Measurements from ENCODE around the gene ANKMY1.

ANKMY1 gene

DNA sequence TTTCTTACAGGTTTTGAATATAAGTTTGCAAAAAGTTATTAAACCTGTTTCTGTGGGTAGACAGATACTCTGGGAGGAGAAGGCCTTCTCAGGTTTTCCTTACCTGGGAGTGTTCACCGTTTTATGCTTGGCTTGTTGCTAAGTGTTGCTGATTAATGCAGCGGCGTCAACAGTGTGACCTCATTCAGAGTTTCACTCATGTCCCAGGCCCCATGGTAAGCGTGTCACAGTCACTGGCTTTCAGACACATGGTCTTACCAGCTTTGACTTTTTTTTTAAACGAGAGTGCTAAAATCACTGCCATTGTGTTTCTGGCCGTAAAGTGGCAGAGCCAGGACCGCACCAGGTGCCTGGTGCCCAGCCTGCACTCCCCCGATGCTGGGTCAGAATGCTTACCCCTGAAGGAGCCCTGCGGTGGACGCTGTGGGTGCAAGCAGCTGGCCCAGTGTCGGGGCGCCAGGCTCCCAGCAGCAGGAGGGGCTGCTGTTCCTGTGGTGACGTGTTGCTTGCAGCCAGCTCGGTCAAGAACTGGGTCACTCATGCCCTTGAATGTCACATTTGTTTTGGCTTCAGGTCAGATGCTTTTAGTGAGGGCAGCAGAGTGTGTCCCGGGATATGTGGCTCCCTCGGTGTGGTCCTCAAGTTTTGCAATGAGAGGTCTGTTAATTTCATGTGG is 32.2 kb upstream of the ANKMY1 start:
- Histone ChIP-seq H4K20me1 (ENCODE audit: insufficient read depth) (no peaks in the 10 kb centered on the region), H3K4me1 (ENCODE audit: low read depth, poor library complexity, severe bottlenecking) (peaks cover 10% of the 10 kb centered on the region), H3K27me3 (ENCODE audit: insufficient read depth, low read depth) (no peaks in the 10 kb centered on the region), H3K27ac (no peak overlapping the region), H3K4me3 (IDR thresholded peaks at IDR 0.05; ENCODE audit: insufficient read depth, low read depth, low read length) (no peak overlapping the region), H3K4me2 (no peak overlapping the region), H3K79me2 (ENCODE audit: insufficient read depth, low read depth) (peaks cover 27% of the 10 kb centered on the region), H3K36me3 (ENCODE audit: insufficient read depth) (no peaks in the 10 kb centered on the region), H3K9ac (no peak overlapping the region), H2AFZ (ENCODE audit: low read depth) (no peak overlapping the region)
- TF ChIP-seq CTCF (conservative IDR thresholded peaks at IDR 0.05; ENCODE audit: low read depth, low read length), result no peak

DNA sequence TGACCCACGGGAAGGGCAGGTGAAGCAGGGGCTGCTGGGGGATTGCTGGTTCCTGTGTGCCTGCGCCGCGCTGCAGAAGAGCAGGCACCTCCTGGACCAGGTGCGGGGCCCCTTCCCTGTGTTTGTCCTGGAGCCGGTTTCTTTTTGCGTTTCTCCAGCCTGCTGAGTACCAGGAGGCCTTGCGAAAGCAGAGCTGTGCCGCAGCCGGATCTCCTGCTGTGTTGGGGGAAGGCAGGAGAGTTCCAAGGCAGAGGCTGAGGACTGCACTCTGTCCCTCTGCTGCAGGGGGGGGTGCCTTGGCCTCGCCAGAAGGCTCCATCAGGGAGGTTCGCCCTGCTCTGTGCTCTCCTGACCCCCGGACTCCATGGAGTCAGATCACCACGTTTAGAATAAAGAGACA is 31.6 kb upstream of the ANKMY1 start:
- Histone ChIP-seq H3K27me3 (ENCODE audit: insufficient read depth, low read depth) (no peaks in the 10 kb centered on the region), H3K27ac (no peak overlapping the region), H3K4me3 (IDR thresholded peaks at IDR 0.05; ENCODE audit: insufficient read depth, low read depth, low read length) (no peak overlapping the region), H3K4me2 (no peak overlapping the region), H3K79me2 (ENCODE audit: insufficient read depth, low read depth) (peaks cover 27% of the 10 kb centered on the region), H3K36me3 (ENCODE audit: insufficient read depth) (no peaks in the 10 kb centered on the region), H3K4me1 (ENCODE audit: low read depth, poor library complexity, severe bottlenecking) (peaks cover 14% of the 10 kb centered on the region), H2AFZ (ENCODE audit: low read depth) (no peak overlapping the region), H3K9ac (no peak overlapping the region), H4K20me1 (ENCODE audit: insufficient read depth) (no peaks in the 10 kb centered on the region)
- TF ChIP-seq CTCF (conservative IDR thresholded peaks at IDR 0.05; ENCODE audit: low read depth, low read length), result no peak

- Histone ChIP-seq H3K36me3 (ENCODE audit: insufficient read depth) (no peaks in the 10 kb centered on the region), H3K4me3 (IDR thresholded peaks at IDR 0.05; ENCODE audit: insufficient read depth, low read depth, low read length) (no peak overlapping the region)
Measured at GRCh38 chr2:240588669-240589068, 30.9 kb upstream of the ANKMY1 start.

DNA sequence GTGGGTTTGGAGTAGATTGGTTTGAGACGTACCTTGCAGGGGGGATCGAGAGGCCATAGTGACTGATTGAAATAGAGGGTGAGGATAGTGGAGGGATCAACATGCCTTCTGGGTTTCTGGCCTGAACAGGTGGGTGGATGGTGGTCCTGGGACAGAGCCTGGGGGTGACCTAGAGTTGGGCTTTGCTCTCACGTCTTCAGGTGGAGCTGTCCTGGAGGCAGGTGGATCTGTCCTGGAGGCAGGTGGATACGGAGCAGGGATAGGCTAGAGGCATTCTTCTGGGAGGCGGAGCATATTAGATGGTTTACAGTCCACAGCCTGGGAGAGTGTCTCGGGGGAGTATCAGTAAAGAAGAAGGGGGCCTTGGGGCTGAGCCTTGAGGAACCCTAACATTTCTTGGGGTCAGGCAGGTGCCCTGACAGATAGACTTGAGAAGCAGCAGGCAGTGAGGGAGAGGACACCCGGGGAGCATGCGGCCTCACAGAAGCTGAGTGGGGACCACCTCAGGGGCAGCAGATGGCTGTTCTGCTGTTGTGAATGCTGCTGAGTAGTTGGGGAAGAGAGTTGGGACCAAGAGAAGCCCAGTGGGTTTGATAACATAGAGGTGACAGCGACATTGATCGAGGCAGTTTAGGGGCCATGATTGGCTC is 30.3 kb upstream of the ANKMY1 start:
- no peak for TF ChIP-seq CTCF (conservative IDR thresholded peaks at IDR 0.05; ENCODE audit: low read depth, low read length)
- no peaks in the 10 kb centered on the region for H3K36me3 ChIP-seq (ENCODE audit: insufficient read depth)
- no peaks in the 10 kb centered on the region for H3K27me3 ChIP-seq (ENCODE audit: insufficient read depth, low read depth)
- H3K9ac ChIP-seq, result peak overlapping the region; percentile 86; the same call in 1 of the 2 replicates
- peaks cover 26% of the 10 kb centered on the region for H3K4me1 ChIP-seq (ENCODE audit: low read depth, poor library complexity, severe bottlenecking)
- H3K4me2 ChIP-seq, result peak overlapping the region; percentile 85
- no peaks in the 10 kb centered on the region for H4K20me1 ChIP-seq (ENCODE audit: insufficient read depth)
- peaks cover 34% of the 10 kb centered on the region for H3K79me2 ChIP-seq (ENCODE audit: insufficient read depth, low read depth)
- H2AFZ ChIP-seq (ENCODE audit: low read depth), result no peak overlapping the region
- no peak overlapping the region for H3K27ac ChIP-seq
- no peak overlapping the region for H3K4me3 ChIP-seq (IDR thresholded peaks at IDR 0.05; ENCODE audit: insufficient read depth, low read depth, low read length)

More at GRCh38 chr2:240588669-240589068, 30.9 kb upstream of the ANKMY1 start:
- Histone ChIP-seq H3K9ac (no peak overlapping the region), H3K4me2 (peak overlapping the region; percentile 85; the same call in 1 of the 2 replicates), H4K20me1 (ENCODE audit: insufficient read depth) (no peaks in the 10 kb centered on the region), H3K27me3 (ENCODE audit: insufficient read depth, low read depth) (no peaks in the 10 kb centered on the region), H3K79me2 (ENCODE audit: insufficient read depth, low read depth) (peaks cover 29% of the 10 kb centered on the region), H3K27ac (no peak overlapping the region), H3K4me1 (ENCODE audit: low read depth, poor library complexity, severe bottlenecking) (peaks cover 21% of the 10 kb centered on the region), H2AFZ (ENCODE audit: low read depth) (no peak overlapping the region)
- TF ChIP-seq CTCF (conservative IDR thresholded peaks at IDR 0.05; ENCODE audit: low read depth, low read length), result no peak
